Tibial nerve (tissue), 4 donors: ENCODE data around the gene GARIN3. TPM values are rescaled to one million over a fixed set of nuclear protein-coding genes. Genes with fewer than 3 reads are reported as not detected.
"Not testable (repeated sequence)": the region's sequence is repeated elsewhere in the genome, so short reads cannot be mapped to it uniquely, and the experiment has no call there.

Experiments
- DNase-seq, 2 donors: peaks; one replicate each; pipeline ENCODE4 v3.0.0-alpha.2; 2019; ENCODE audit warnings: low spot score in 2 of 2
- H3K27ac ChIP-seq, 4 donors: fragments of 200-600 bp; sonication (generic) in 3 of 4; one replicate each; pipeline ENCODE4 v1.5.1; 2017 to 2019; ENCODE audit warnings: mild to moderate bottlenecking in 1 of 4
- H3K27me3 ChIP-seq, 2 donors: fragments of 200-600 bp; sonication (generic) in 1 of 2; one replicate each; pipeline versions ENCODE4 v1.5.1 to v1.6.0; 2017 to 2019
- H3K36me3 ChIP-seq, 3 donors: fragments of 200-600 bp; sonication (generic); one replicate each; pipeline ENCODE4 v1.5.1; 2018 to 2019
- H3K4me1 ChIP-seq, 4 donors: fragments of 200-600 bp; sonication (generic) in 3 of 4; one replicate each; pipeline ENCODE4 v1.5.1; 2017 to 2019
- H3K4me3 ChIP-seq, 4 donors: fragments of 200-600 bp; sonication (generic) in 3 of 4; one replicate each; pipeline ENCODE4 v1.5.1; 2017 to 2019; ENCODE audit warnings: mild to moderate bottlenecking in 1 of 4, moderate library complexity in 1 of 4
- H3K9me3 ChIP-seq, 4 donors: fragments of 200-600 bp; sonication (generic) in 3 of 4; one replicate each; pipeline ENCODE4 v1.5.1; 2017 to 2019
- EP300 ChIP-seq, 2 donors: sonication (generic); formaldehyde crosslinking; IDR thresholded peaks; one replicate each; pipeline ENCODE4 v1.6.1; 2017; ENCODE audit warnings: antibody characterized with exemption in 2 of 2, mild to moderate bottlenecking in 1 of 2
- POLR2A ChIP-seq, 2 donors: fragments of 450-650 bp; IDR thresholded peaks; one replicate each; pipeline ENCODE4 v1.6.1; 2017; ENCODE audit warnings: antibody characterized with exemption in 2 of 2, mild to moderate bottlenecking in 2 of 2, moderate library complexity in 2 of 2
- WGBS, 2 donors: methylation state at CpG; one replicate each; pipeline ENCODE4 v1.1.5; 2018; 5-methylcytosine and 5-hydroxymethylcytosine counted together
- total RNA-seq, 4 donors: library from RNA; depleted of rRNA; stranded (reverse); fragments of >200 nt; gene quantifications; one replicate each; pipeline ENCODE4 v1.1.0, GENCODE V29; 2016
- TF ChIP-seq, protein P1 (sequence below), 5 experiments: fragments of 200-600 bp in 3 of 5; fragments of 450-650 bp in 2 of 5; sonication (generic) in 3 of 5; IDR thresholded peaks; one replicate each; pipeline ENCODE4 v1.5.1; 2016 to 2019; ENCODE audit warnings: antibody characterized with exemption in 5 of 5, mild to moderate bottlenecking in 3 of 5, moderate library complexity in 2 of 5

Gene GARIN3
- total RNA-seq, 4 donors from 2014 or later = not detected

DNA sequence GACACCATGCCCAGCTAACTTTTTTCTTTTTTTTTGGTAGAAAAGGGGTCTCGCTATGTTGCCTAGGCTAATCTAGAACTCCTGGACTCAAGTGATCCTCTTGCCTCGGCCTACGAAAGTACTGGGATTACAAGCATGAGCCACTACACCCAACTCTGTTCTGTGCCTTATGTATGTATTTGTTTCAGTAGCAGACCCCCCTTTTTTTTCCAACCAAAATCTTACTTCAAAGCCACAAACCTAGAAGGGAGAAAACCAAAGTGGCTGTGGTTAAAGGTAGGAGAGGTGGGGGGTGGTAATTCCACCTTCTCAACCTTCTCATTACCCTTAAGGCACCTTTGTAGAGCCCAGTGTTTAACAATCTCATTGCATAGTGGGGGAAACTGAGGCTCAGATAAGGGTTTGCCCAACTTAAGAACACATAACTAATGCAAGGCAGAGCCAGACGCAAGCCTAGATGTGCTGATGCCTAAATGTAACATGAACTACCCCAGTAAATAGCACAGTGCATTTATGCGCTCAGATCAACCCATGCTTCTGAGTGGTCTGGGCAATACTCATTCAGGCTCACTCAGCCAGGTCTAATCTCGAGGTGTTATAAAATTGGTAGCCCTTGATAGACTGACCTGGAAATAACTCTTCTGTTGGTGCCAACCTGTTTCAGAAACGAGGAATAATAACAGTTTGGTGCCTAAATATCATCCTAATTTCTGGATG, 47.6 kb upstream of the GARIN3 start:
- H3K27ac ChIP-seq = no peak overlapping the region
- H3K27me3 ChIP-seq = no peaks in the 10 kb centered on the region
- no peak overlapping the region for H3K4me3 ChIP-seq
- 88 to 92% methylated on average over 7 of the region's 7 CpGs for WGBS, 2 donors
- no peaks in the 10 kb centered on the region for H3K36me3 ChIP-seq
- no peak for TF ChIP-seq POLR2A (IDR thresholded peaks at IDR 0.05)
- TF ChIP-seq, protein P1, sequence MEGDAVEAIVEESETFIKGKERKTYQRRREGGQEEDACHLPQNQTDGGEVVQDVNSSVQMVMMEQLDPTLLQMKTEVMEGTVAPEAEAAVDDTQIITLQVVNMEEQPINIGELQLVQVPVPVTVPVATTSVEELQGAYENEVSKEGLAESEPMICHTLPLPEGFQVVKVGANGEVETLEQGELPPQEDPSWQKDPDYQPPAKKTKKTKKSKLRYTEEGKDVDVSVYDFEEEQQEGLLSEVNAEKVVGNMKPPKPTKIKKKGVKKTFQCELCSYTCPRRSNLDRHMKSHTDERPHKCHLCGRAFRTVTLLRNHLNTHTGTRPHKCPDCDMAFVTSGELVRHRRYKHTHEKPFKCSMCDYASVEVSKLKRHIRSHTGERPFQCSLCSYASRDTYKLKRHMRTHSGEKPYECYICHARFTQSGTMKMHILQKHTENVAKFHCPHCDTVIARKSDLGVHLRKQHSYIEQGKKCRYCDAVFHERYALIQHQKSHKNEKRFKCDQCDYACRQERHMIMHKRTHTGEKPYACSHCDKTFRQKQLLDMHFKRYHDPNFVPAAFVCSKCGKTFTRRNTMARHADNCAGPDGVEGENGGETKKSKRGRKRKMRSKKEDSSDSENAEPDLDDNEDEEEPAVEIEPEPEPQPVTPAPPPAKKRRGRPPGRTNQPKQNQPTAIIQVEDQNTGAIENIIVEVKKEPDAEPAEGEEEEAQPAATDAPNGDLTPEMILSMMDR (IDR thresholded peaks at IDR 0.05) = no peak
- no peak for TF ChIP-seq EP300 (IDR thresholded peaks at IDR 0.05)
- peaks cover 0 to 5% (median 0%) of the 10 kb centered on the region in 4 donors for H3K4me1 ChIP-seq
- no peak for DNase-seq
- no peaks in the 10 kb centered on the region for H3K9me3 ChIP-seq

DNA sequence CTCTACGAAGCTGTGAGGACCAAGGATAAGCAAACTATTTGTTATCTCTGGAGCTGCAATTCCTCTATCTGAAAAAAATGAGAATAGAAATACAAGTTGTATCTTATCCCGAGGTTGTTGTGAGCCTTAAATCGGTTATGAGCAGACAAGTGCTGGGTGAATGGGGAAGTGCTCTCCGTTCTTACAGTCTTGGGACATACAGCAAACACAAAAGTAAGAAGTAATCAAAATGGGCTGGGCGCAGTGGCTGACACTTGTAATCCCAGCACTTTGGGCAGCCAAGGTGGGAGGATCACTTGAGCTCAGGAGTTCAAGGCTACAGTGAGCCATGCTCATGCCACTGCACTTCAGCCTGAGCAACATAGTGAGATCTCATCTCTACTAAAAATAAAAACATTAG, 46.2 kb upstream of the GARIN3 start:
- peaks cover 0 to 5% (median 0%) of the 10 kb centered on the region in 4 donors for H3K4me1 ChIP-seq
- DNase-seq = no peak
- 84% methylated on average over 5 of the region's 5 CpGs for WGBS, 2 donors
- H3K36me3 ChIP-seq = no peaks in the 10 kb centered on the region
- H3K4me3 ChIP-seq = no peak overlapping the region
- TF ChIP-seq, protein P1 (IDR thresholded peaks at IDR 0.05) = no peak
- no peak for TF ChIP-seq POLR2A (IDR thresholded peaks at IDR 0.05)
- no peak for TF ChIP-seq EP300 (IDR thresholded peaks at IDR 0.05)
- H3K9me3 ChIP-seq = no peaks in the 10 kb centered on the region
- no peak overlapping the region for H3K27ac ChIP-seq
- H3K27me3 ChIP-seq = no peaks in the 10 kb centered on the region

DNA sequence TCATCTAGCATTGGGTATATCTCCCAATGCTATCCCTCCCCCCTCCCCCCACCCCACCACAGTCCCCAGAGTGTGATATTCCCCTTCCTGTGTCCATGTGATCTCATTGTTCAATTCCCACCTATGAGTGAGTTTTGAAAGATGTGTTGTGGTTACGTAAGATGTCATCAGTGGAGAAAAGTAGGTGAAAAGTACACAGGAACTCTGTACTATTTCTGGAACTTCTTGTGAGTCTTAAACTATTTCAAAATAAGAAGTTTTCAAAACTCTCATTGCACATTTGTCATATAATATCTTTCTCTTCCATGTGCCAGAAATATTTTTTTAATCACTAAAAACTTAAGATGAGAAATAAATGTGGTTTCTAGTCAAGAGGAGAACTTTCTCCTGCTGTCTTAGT, 44.6 kb upstream of the GARIN3 start:
- not testable (repeated sequence) for H3K4me1 ChIP-seq, H3K36me3 ChIP-seq, DNase-seq, H3K27me3 ChIP-seq, H3K4me3 ChIP-seq, H3K9me3 ChIP-seq
- H3K27ac ChIP-seq = peak overlapping the region in 1 of 4 donors; percentile 30
- 46 to 54% methylated on average over 1 of the region's 1 CpG for WGBS, 2 donors
- TF ChIP-seq EP300 (IDR thresholded peaks at IDR 0.05) = peak in 1 of 2 donors; percentile 24

DNA sequence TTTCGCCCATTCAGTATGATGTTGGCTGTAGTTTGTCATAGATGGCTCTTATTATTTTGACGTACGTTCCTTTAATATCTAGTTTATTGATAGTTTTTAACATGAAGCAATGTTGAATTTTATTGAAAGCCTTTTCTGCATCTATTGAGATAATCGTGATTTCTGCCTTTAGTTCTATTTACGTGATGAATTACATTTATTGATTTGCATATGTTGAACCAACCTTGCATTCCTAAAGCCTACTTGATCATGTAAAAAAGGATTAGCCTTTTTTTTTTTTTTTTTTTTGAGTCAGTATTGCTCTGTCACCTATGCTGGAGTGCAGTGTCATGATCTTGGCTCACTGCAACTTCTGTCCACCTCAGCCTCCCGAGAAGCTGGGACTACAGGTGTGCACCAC, 39.6 kb upstream of the GARIN3 start:
- TF ChIP-seq, protein P1 (IDR thresholded peaks at IDR 0.05) = no peak
- no peak for TF ChIP-seq EP300 (IDR thresholded peaks at IDR 0.05)
- TF ChIP-seq POLR2A (IDR thresholded peaks at IDR 0.05) = no peak
- no peaks in the 10 kb centered on the region for H3K36me3 ChIP-seq
- 78 to 88% methylated on average over 6 of the region's 6 CpGs for WGBS, 2 donors

DNA sequence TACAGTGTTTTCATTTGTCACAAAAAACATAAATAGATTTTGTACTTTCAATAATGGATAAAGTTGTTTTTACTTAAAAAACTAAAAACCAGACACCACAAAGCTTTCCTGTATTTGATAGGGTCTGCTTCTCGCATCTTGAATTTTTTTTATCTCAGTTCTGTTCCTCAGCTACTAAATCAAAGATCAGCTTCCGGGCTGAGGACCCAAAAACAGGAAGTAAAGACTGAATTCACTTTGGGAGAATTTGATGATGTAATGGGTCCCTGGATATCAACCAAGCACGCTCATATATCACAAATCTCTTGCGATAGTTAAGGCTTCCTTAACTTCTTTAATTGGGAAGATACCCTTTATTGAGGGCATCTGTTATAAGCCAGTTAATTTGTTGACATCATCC, 38.7 kb upstream of the GARIN3 start:
- no peaks in the 10 kb centered on the region for H3K4me1 ChIP-seq
- DNase-seq = no peak
- H3K27ac ChIP-seq = no peak overlapping the region
- no peaks in the 10 kb centered on the region for H3K27me3 ChIP-seq
- no peaks in the 10 kb centered on the region for H3K36me3 ChIP-seq
- no peaks in the 10 kb centered on the region for H3K9me3 ChIP-seq
- 57 to 64% methylated on average over 4 of the region's 4 CpGs for WGBS, 2 donors
- no peak overlapping the region for H3K4me3 ChIP-seq
- no peak for TF ChIP-seq EP300 (IDR thresholded peaks at IDR 0.05)
- TF ChIP-seq POLR2A (IDR thresholded peaks at IDR 0.05) = no peak
- TF ChIP-seq, protein P1 (IDR thresholded peaks at IDR 0.05) = no peak

More for the DNA sequence above, 39.6 kb upstream of the GARIN3 start:
- no peaks in the 10 kb centered on the region for H3K9me3 ChIP-seq
- H3K27ac ChIP-seq = no peak overlapping the region
- no peak for DNase-seq
- no peaks in the 10 kb centered on the region for H3K4me1 ChIP-seq
- no peaks in the 10 kb centered on the region for H3K27me3 ChIP-seq
- H3K4me3 ChIP-seq = no peak overlapping the region
